ENCODE results near the gene ADAMTS7. TPM values are rescaled to one million over a fixed set of nuclear protein-coding genes. Genes with fewer than 3 reads are reported as not detected.

The ADAMTS7 gene
- total RNA-seq, 1 donor from 2014 or later, result 25.5 TPM

DNA sequence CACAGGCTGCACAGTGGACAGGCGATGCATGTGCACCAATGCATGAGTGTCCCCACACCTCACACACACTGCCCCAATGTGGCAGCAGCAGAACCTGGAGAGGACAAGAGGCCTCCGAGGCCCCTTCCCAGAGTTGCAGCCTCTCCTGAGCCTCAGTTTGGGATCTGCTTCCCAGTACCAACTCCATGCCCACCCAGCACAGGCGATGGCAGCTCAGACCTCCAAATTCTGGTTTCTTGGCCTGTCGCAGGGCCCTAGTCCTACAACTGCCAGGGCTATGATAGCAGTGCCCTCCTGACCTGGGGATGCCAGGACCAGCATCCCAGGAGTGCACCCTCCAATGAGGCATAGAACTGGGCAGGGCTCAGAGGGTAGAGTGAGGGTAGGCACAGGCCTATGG, 19.9 kb downstream of the ADAMTS7 start:
- peaks cover 2% of the 10 kb centered on the region for H3K9me3 Mint-ChIP-seq (ENCODE audit: unreplicated experiment)
- no peak overlapping the region for H3K4me3 ChIP-seq (ENCODE audit: insufficient read depth, low read depth, low read length)
- no peak overlapping the region for H3K9ac ChIP-seq (ENCODE audit: low read length)
- H2AFZ ChIP-seq (ENCODE audit: low read depth, low read length), result no peak overlapping the region
- H4K20me1 ChIP-seq (ENCODE audit: insufficient read depth, low read length), result no peaks in the 10 kb centered on the region
- H3K79me2 ChIP-seq (ENCODE audit: insufficient read depth, low read length), result no peaks in the 10 kb centered on the region
- H3K9me3 ChIP-seq (ENCODE audit: insufficient read depth, low read depth, low read length), result no peaks in the 10 kb centered on the region
- TF ChIP-seq EZH2 (IDR thresholded peaks at IDR 0.05; ENCODE audit: insufficient read depth, low read length), result no peak
- TF ChIP-seq, protein P1, sequence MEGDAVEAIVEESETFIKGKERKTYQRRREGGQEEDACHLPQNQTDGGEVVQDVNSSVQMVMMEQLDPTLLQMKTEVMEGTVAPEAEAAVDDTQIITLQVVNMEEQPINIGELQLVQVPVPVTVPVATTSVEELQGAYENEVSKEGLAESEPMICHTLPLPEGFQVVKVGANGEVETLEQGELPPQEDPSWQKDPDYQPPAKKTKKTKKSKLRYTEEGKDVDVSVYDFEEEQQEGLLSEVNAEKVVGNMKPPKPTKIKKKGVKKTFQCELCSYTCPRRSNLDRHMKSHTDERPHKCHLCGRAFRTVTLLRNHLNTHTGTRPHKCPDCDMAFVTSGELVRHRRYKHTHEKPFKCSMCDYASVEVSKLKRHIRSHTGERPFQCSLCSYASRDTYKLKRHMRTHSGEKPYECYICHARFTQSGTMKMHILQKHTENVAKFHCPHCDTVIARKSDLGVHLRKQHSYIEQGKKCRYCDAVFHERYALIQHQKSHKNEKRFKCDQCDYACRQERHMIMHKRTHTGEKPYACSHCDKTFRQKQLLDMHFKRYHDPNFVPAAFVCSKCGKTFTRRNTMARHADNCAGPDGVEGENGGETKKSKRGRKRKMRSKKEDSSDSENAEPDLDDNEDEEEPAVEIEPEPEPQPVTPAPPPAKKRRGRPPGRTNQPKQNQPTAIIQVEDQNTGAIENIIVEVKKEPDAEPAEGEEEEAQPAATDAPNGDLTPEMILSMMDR (IDR thresholded peaks at IDR 0.05; ENCODE audit: insufficient read depth, low read depth, low read length), result no peak
- no peaks in the 10 kb centered on the region for H3K4me1 ChIP-seq (ENCODE audit: insufficient read depth, low read length)
- H3K36me3 Mint-ChIP-seq (ENCODE audit: low read depth, unreplicated experiment), result peaks cover 7% of the 10 kb centered on the region
- H3K27ac ChIP-seq (ENCODE audit: low read depth, low read length), result no peak overlapping the region
- no peak overlapping the region for H3K4me3 Mint-ChIP-seq (ENCODE audit: unreplicated experiment)
- H3K36me3 ChIP-seq (ENCODE audit: insufficient read depth, low read length), result no peaks in the 10 kb centered on the region
- H3K27me3 Mint-ChIP-seq (ENCODE audit: low read depth, unreplicated experiment), result peaks cover 3% of the 10 kb centered on the region
- H3K27me3 ChIP-seq (ENCODE audit: insufficient read depth, low read length), result no peaks in the 10 kb centered on the region
- H3K27ac Mint-ChIP-seq (ENCODE audit: unreplicated experiment), result no peak overlapping the region
- no peak overlapping the region for H3K4me2 ChIP-seq (ENCODE audit: low read length)
- DNase-seq (ENCODE audit: low read depth) (no peak), FAIRE-seq (no peak)
- no peaks in the 10 kb centered on the region for H3K4me1 Mint-ChIP-seq (ENCODE audit: low read depth, unreplicated experiment)

GRCh38 chr15:78790027-78790426, 21.2 kb downstream of the ADAMTS7 start:
- Mint-ChIP-seq H3K27me3 (ENCODE audit: low read depth, unreplicated experiment) (peaks cover 3% of the 10 kb centered on the region), H3K4me1 (ENCODE audit: low read depth, unreplicated experiment) (no peaks in the 10 kb centered on the region), H3K4me3 (ENCODE audit: unreplicated experiment) (no peak overlapping the region), H3K27ac (ENCODE audit: unreplicated experiment) (no peak overlapping the region), H3K36me3 (ENCODE audit: low read depth, unreplicated experiment) (peaks cover 8% of the 10 kb centered on the region), H3K9me3 (ENCODE audit: unreplicated experiment) (peaks cover 2% of the 10 kb centered on the region)
- Histone ChIP-seq H3K79me2 (ENCODE audit: insufficient read depth, low read length) (no peaks in the 10 kb centered on the region), H4K20me1 (ENCODE audit: insufficient read depth, low read length) (no peaks in the 10 kb centered on the region), H3K36me3 (ENCODE audit: insufficient read depth, low read length) (no peaks in the 10 kb centered on the region), H3K4me3 (ENCODE audit: insufficient read depth, low read depth, low read length) (no peak overlapping the region), H3K9ac (ENCODE audit: low read length) (no peak overlapping the region), H2AFZ (ENCODE audit: low read depth, low read length) (no peak overlapping the region), H3K4me2 (ENCODE audit: low read length) (no peak overlapping the region), H3K27ac (ENCODE audit: low read depth, low read length) (no peak overlapping the region), H3K27me3 (ENCODE audit: insufficient read depth, low read length) (no peaks in the 10 kb centered on the region), H3K4me1 (ENCODE audit: insufficient read depth, low read length) (no peaks in the 10 kb centered on the region), H3K9me3 (ENCODE audit: insufficient read depth, low read depth, low read length) (no peaks in the 10 kb centered on the region)
- no peak for DNase-seq (ENCODE audit: low read depth)
- no peak for FAIRE-seq
- no peak for TF ChIP-seq EZH2 (IDR thresholded peaks at IDR 0.05; ENCODE audit: insufficient read depth, low read length)
- TF ChIP-seq, protein P1 (IDR thresholded peaks at IDR 0.05; ENCODE audit: insufficient read depth, low read depth, low read length), result no peak

- Mint-ChIP-seq H3K27ac (ENCODE audit: unreplicated experiment) (no peak overlapping the region), H3K36me3 (ENCODE audit: low read depth, unreplicated experiment) (peaks cover 12% of the 10 kb centered on the region), H3K4me1 (ENCODE audit: low read depth, unreplicated experiment) (no peaks in the 10 kb centered on the region), H3K27me3 (ENCODE audit: low read depth, unreplicated experiment) (peaks cover 3% of the 10 kb centered on the region), H3K4me3 (ENCODE audit: unreplicated experiment) (no peak overlapping the region), H3K9me3 (ENCODE audit: unreplicated experiment) (peaks cover 2% of the 10 kb centered on the region)
- no peaks in the 10 kb centered on the region for H3K9me3 ChIP-seq (ENCODE audit: insufficient read depth, low read depth, low read length)
- H3K4me1 ChIP-seq (ENCODE audit: insufficient read depth, low read length), result no peaks in the 10 kb centered on the region
- H3K27ac ChIP-seq (ENCODE audit: low read depth, low read length), result no peak overlapping the region
- no peaks in the 10 kb centered on the region for H3K36me3 ChIP-seq (ENCODE audit: insufficient read depth, low read length)
- H4K20me1 ChIP-seq (ENCODE audit: insufficient read depth, low read length), result no peaks in the 10 kb centered on the region
- DNase-seq (ENCODE audit: low read depth), result no peak
- H3K9ac ChIP-seq (ENCODE audit: low read length), result no peak overlapping the region
- FAIRE-seq, result no peak
- H2AFZ ChIP-seq (ENCODE audit: low read depth, low read length), result no peak overlapping the region
- H3K4me2 ChIP-seq (ENCODE audit: low read length), result no peak overlapping the region
- no peaks in the 10 kb centered on the region for H3K79me2 ChIP-seq (ENCODE audit: insufficient read depth, low read length)
- TF ChIP-seq, protein P1 (IDR thresholded peaks at IDR 0.05; ENCODE audit: insufficient read depth, low read depth, low read length), result no peak
- TF ChIP-seq EZH2 (IDR thresholded peaks at IDR 0.05; ENCODE audit: insufficient read depth, low read length), result no peak
- H3K27me3 ChIP-seq (ENCODE audit: insufficient read depth, low read length), result no peaks in the 10 kb centered on the region
- no peak overlapping the region for H3K4me3 ChIP-seq (ENCODE audit: insufficient read depth, low read depth, low read length)
Measured at GRCh38 chr15:78789615-78790014, 21.6 kb downstream of the ADAMTS7 start.
